ENCODE results near the gene C6orf136. TPM values are rescaled to one million over a fixed set of nuclear protein-coding genes. Genes with fewer than 3 reads are reported as not detected.

Gene C6orf136
- polyA plus RNA-seq, 2 of the 4 experiments (the other 2 are of a cell fraction), result 7.5 to 11.7 TPM

DNA sequence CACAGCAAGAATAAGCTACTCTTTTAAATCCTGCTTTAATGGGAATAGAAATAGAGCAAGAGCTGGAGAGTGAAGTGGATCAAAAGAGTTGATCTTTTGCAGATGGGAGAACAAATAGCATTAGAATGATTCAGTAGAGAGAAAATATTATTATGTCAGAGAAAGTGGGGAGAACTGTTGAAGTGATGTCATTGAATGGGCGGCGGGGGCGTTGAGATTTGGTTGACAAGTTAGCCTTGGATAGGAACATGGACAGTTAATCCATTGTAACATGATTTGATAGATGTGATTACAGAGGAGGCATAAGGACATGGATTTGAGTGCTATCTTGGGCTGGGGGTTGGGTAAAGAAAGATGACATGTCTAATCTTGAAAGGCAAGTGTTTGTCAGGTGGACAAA is 11.1 kb upstream of the C6orf136 start:
- ATAC-seq (no peak), FAIRE-seq (no peak), DNase-seq (ENCODE audit: low read depth in 1 of 2, low spot score in 1 of 2) (no peak)
- ChIA-PET POLR2A (no interaction called here), CTCF (no interaction called here)
- H3K4me3 ChIP-seq, result no peak overlapping the region
- peaks cover 5% of the 10 kb centered on the region; the same call in 1 of the 3 replicates for H3K4me1 ChIP-seq
- TF ChIP-seq FOSB (CRISPR knock-in tag; IDR thresholded peaks at IDR 0.05) (no peak), CHD2 (IDR thresholded peaks at IDR 0.05; ENCODE audit: low read length, partially characterized antibody) (no peak), PHF8 (IDR thresholded peaks at IDR 0.05; ENCODE audit: borderline replicate concordance, low read depth) (no peak), MYC (IDR thresholded peaks at IDR 0.05; ENCODE audit: borderline replicate concordance, low read length) (no peak), BHLHE40 (IDR thresholded peaks at IDR 0.05; ENCODE audit: low read depth, low read length) (no peak), TFCP2L1 (CRISPR knock-in tag; IDR thresholded peaks at IDR 0.05) (no peak)
- TF ChIP-seq, protein P1, sequence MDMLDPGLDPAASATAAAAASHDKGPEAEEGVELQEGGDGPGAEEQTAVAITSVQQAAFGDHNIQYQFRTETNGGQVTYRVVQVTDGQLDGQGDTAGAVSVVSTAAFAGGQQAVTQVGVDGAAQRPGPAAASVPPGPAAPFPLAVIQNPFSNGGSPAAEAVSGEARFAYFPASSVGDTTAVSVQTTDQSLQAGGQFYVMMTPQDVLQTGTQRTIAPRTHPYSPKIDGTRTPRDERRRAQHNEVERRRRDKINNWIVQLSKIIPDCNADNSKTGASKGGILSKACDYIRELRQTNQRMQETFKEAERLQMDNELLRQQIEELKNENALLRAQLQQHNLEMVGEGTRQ (IDR thresholded peaks at IDR 0.05), result no peak
- no peaks in the 10 kb centered on the region for H3K9me3 ChIP-seq
- H3K27ac ChIP-seq, result no peak overlapping the region
- H3K4me2 ChIP-seq, result no peak overlapping the region
- WGBS (ENCODE audit: missing lambda C conversion rate), result 98% methylated on average over 3 of the region's 3 CpGs

DNA sequence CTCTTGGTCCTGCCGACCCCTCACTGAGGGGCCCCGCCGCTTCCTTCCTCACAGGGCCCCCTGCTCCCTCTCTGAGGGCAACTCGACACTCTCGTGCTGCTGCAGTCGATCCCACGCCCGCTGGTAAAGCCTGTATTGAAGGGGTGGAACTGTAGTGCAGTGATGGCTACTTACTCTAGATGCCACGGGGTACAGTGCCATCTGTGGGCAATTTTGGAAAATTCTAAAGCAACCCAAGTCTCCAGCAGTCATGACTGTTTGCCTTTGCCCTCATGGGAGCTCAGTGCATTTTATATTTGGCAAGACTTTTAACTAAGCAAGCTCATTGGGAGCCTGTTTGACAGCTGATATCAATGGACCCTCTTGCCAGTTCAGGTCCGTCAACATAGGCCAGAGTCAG is 6.5 kb upstream of the C6orf136 start:
- CTCF ChIA-PET, result interaction anchor here (0.6 to 2.1 kb wide), 4 partner anchors 10 to 32 kb away, joined by 3 to 5 read pairs (median 3); partner anchors contain the start of gene DHX16
- FAIRE-seq, result no peak
- Histone ChIP-seq H3K9me3 (no peaks in the 10 kb centered on the region), H3K4me1 (no peaks in the 10 kb centered on the region), H3K27ac (no peak overlapping the region), H3K4me2 (no peak overlapping the region), H3K4me3 (no peak overlapping the region)
- TF ChIP-seq CHD4 (IDR thresholded peaks at IDR 0.05; ENCODE audit: borderline replicate concordance) (no peak), JUN (IDR thresholded peaks at IDR 0.05) (no peak), SMC3 (IDR thresholded peaks at IDR 0.05) (no peak), ZC3H11A (IDR thresholded peaks at IDR 0.05) (no peak), ZSCAN20 (CRISPR knock-in tag; IDR thresholded peaks at IDR 0.05) (no peak), HOXB13 (CRISPR knock-in tag; IDR thresholded peaks at IDR 0.05; ENCODE audit: low read depth) (no peak), RAD21 (conservative IDR thresholded peaks at IDR 0.05 in 1 of 2, IDR thresholded peaks at IDR 0.05 in 1 of 2) (0 out of 5 replicates have a peak, but pooled peaks of 1 of the 2 experiments have one; percentile 7), FOSL2 (IDR thresholded peaks at IDR 0.05) (no peak), FOSL2 (CRISPR knock-in tag; IDR thresholded peaks at IDR 0.05) (no peak)
- peak; percentile 76 for ATAC-seq
- WGBS (ENCODE audit: missing lambda C conversion rate), result 81% methylated on average over 8 of the region's 10 CpGs
- POLR2A ChIA-PET, result no interaction called here
- DNase-seq (ENCODE audit: low read depth in 1 of 2, low spot score in 1 of 2), result no peak

- ChIA-PET POLR2A (no interaction called here), CTCF (interaction anchor here (0.6 to 2.1 kb wide), 5 partner anchors 11 to 96 kb away, joined by 3 to 5 read pairs (median 3); partner anchors contain the start of gene DHX16)
- Histone ChIP-seq H3K4me2 (no peak overlapping the region), H3K27ac (no peak overlapping the region), H3K4me1 (0 out of 3 replicates have a peak, but pooled peaks cover under 1% of the 10 kb centered on the region), H3K4me3 (no peak overlapping the region), H3K9me3 (no peaks in the 10 kb centered on the region)
- ATAC-seq, result no peak
- 100% methylated on average over 1 of the region's 1 CpG for WGBS (ENCODE audit: missing lambda C conversion rate)
- no peak for FAIRE-seq
- DNase-seq (ENCODE audit: low read depth in 1 of 2, low spot score in 1 of 2), result no peak
- TF ChIP-seq HMGXB4 (CRISPR knock-in tag; IDR thresholded peaks at IDR 0.05; ENCODE audit: borderline replicate concordance), result no peak
- TF ChIP-seq, protein P2, sequence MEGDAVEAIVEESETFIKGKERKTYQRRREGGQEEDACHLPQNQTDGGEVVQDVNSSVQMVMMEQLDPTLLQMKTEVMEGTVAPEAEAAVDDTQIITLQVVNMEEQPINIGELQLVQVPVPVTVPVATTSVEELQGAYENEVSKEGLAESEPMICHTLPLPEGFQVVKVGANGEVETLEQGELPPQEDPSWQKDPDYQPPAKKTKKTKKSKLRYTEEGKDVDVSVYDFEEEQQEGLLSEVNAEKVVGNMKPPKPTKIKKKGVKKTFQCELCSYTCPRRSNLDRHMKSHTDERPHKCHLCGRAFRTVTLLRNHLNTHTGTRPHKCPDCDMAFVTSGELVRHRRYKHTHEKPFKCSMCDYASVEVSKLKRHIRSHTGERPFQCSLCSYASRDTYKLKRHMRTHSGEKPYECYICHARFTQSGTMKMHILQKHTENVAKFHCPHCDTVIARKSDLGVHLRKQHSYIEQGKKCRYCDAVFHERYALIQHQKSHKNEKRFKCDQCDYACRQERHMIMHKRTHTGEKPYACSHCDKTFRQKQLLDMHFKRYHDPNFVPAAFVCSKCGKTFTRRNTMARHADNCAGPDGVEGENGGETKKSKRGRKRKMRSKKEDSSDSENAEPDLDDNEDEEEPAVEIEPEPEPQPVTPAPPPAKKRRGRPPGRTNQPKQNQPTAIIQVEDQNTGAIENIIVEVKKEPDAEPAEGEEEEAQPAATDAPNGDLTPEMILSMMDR (IDR thresholded peaks at IDR 0.05), result no peak
- TF ChIP-seq, protein P1 (IDR thresholded peaks at IDR 0.05), result no peak
- TF ChIP-seq RFX5 (IDR thresholded peaks at IDR 0.05), result no peak
- no peak for TF ChIP-seq MAX (IDR thresholded peaks at IDR 0.05)
- TF ChIP-seq HOXA7 (CRISPR knock-in tag; IDR thresholded peaks at IDR 0.05), result no peak
- TF ChIP-seq HDAC2 (IDR thresholded peaks at IDR 0.05), result no peak
- no peak for TF ChIP-seq KDM1A (IDR thresholded peaks at IDR 0.05; ENCODE audit: low read depth)
- TF ChIP-seq KDM5A (IDR thresholded peaks at IDR 0.05), result no peak
- TF ChIP-seq PHF8 (IDR thresholded peaks at IDR 0.05; ENCODE audit: borderline replicate concordance, low read depth), result no peak
- TF ChIP-seq MAFK (IDR thresholded peaks at IDR 0.05; ENCODE audit: partially characterized antibody), result no peak
- no peak for TF ChIP-seq ELK1 (IDR thresholded peaks at IDR 0.05; ENCODE audit: low read depth, low read length)
- no peak for TF ChIP-seq SREBF2 (IDR thresholded peaks at IDR 0.05)
- TF ChIP-seq FOSL2 (IDR thresholded peaks at IDR 0.05), result no peak
- no peak for TF ChIP-seq FOSL2 (CRISPR knock-in tag; IDR thresholded peaks at IDR 0.05)
- TF ChIP-seq POLR2AphosphoS2 (conservative IDR thresholded peaks at IDR 0.05; ENCODE audit: low read length), result no peak
- no peak for TF ChIP-seq EHF (CRISPR knock-in tag; IDR thresholded peaks at IDR 0.05)
- TF ChIP-seq RARB (CRISPR knock-in tag; IDR thresholded peaks at IDR 0.05), result no peak
Measured at GRCh38 chr6:30641048-30641447, 5.9 kb upstream of the C6orf136 start.
